HG02981 (cell line): Measurements from ENCODE around the gene SLC22A4.

Experiments
- ATAC-seq: cut with Tn5 transposase; IDR thresholded peaks from one replicate; pipeline ENCODE4 v1.9.1; 2021; ENCODE audit warnings: mild to moderate bottlenecking, moderate library complexity; ENCODE audit not compliant: unreplicated experiment

SLC22A4 gene

DNA sequence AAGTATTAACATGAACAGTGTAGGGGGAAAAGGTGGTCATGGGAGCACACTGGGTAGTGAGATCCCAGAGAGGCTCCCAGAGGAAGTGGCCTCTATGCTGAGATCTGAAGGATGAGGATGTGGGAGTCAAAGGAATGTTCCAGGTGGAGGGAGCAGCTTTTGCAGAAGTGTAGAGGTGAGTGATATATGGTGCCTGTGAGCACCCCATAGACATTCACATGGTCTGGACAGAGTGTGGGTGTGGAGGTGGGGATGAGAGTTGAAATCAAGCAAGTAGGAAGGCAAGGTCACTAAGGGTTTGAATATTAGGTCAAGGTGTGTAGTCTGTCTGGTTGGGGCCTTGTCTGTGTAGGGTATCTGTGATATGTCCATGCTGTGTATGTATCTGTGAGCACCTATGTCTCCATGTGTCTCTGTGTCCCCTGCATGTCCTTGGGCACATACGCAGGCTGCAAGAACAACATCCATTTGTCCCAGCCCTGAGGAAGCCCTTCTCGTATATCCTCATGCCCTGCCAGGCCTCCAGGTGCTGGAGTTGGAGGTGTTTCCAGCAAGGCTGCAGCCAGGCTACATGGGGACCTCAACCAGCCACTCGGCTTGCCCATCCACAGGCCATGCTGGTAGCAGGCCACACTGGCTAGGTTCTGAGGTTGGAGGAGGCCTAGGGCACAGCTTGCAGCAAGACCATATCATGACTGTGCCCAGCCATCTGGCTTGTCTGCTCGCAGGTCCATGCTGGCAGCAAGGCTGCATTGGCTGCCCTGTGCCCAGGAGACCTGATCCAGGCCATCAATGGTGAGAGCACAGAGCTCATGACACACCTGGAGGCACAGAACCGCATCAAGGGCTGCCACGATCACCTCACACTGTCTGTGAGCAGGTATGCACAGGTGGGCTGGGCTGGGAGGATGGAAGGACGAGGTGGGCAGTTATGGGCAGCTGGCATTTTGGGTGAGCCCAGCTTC lies 32.0 kb upstream of the SLC22A4 start:
- no peak for ATAC-seq

DNA sequence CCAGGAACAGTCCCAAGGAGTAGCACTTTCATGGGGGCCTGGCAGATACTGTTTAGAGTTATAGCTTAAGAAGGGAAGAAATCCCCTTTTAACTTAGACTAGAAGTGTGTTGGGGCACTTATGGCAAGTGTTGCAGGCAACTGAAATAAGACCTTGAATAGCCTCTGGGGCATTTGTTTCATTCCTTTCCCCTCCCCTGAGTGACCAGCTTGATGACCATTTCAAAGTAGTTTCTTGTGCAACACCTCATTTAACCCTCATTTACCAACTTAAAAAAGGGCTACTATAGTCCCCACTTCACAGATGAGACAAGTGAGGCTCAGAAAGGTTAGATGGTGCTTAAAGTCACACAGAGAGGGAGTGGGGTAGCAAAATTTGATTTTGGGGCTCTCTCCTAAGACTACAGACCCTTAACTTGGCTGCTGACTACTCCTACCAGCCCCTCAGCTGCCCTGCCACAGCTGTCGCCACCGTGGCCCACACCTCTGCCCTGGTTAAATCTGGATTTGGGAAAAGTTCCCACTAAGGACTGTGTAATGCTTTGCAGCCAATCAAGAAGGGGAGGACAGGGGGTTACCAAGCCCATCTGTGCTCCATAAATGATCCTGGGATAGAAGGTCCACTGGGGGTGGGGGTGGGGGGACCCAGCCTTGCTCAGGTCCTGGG lies 31.2 kb upstream of the SLC22A4 start:
- ATAC-seq, result no peak

DNA sequence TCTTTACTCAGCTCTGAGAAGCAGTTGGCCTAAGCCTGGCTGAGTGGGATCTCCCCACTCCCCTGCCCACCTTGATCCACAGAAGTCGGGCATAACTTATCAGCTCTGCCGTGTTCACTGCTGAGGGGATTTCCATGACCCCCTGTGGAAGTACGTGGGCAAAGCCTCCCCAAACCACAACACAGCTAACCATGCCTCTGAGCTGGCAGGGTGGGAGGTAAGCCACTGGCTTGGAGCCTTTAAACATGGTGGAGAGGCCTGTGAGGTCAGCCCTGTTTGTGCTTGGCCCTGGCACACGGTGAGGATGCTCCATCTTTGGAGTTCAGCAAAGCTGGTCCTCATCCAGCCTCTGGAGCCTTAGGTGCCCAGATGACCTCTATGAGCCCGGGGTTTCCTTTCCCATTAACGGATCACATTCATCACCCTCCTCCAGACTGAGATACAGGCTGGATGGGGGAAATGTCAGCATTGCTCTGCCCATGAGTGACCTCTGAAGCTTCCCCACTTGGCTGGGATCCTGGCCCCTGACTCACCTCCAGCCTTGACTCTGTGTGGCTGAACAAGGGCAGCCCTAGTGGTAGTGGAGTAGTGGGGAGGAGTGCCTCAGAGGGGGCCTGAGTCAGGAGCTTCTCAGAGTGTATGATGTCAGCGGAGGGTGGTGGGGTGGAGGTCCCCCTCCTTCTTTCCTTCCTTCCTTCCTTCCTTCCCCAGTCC lies 30.5 kb upstream of the SLC22A4 start:
- ATAC-seq, result no peak

DNA sequence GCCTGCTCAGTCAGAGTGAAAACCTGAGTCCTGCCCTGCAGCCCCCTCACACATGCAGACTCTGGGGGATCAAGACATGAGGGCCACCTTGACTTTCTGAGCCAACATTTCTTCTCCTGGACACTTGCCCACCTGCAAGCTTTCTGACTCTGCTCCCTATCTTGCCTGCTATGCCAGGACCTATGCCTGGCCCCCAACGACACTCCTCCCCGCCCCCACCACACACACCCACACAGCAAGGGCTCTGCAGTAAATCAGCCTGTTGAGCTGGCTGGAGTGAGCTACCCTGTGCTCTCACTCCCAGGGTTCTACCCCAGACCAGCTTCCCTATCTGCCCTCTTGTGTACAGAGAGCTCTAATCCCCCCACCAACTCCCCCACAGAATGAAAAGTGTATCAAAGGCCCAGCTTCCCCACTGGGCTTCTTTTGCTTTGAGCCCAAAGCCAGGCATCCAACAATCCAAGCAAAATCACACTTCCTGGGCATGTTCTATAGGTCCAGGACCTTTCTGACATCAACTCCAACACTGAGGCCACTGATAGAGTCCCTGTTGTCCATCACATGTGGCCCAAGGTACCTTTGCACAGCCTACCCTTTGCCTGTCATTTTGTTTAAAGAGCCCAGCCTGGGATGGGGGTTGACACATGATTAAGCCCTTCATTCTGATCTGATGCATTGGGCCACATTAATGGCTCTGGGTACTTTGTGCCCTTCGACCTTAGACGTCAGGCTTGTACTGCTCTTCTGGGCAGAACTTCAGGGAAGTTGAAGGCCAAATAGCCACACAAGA lies 29.5 kb upstream of the SLC22A4 start:
- no peak for ATAC-seq

DNA sequence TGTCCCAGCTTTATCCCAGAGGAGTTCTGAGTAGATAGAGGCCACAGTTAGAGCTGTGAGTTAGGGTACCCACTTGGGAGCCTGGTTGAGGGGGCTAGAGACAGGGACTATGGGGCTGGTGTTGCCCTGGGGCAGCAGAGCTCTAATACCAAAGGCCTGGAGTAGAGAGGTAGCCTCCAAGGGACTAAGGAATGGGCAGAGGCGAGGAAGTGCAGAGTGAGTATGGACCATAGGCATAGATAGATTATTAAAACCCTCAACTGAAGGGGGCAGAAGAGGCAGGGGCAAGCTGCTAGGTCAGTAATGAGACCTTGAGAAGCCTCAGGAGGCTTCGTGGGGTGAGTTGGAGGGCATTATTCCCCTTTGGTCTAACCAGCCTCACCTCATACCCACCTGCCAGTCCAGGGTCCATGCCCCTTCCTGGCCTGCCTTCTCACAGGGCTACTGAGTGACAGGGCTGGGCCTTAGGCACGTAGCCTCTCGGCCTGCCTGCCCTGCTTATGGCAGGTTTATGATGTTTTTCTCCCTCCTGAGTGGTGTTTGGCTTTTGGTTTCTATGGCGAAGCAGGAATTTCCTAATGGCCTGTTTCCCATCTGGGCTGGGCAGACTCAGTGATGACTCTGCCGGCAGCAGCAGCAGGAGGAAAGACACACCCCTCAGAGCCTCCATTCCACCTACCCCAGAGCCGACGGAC lies 28.7 kb upstream of the SLC22A4 start:
- no peak for ATAC-seq

DNA sequence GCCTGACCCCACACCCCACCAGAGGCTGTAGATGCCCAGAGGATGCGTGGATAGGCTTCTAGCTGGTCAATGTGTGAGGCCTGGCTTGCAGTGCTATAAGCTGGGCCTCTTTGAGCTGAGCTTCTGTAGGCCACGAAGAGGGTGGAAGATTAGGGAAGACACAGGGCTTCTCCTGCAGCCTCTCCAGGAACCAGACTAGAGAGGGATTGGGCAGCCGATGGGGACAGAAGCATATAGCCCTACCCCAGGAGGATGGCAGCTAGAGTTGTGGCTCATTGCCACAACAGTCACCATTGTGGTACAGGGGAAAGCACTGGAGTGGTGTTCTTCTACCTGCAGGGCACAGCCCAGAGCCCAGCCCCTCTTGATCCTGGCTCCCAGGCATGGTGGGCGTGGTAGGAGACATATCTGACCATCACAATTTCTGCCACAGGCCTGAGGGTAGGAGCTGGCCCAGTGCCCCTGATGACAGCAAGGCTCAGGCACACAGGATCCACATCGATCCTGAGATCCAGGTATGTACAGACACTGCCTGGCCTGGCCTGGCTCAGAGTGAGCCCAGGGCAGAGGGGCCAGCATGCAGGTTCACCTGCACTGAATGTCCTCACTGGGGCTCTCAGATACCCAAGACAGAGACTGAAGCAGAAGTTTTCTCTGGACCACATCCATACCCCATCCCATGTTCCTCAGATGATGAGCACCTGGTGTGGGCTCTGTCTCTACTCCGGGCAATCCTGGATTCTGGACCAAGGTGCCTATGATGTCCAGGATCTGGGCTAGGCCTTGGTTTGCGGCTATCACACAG lies 28.0 kb upstream of the SLC22A4 start:
- no peak for ATAC-seq

DNA sequence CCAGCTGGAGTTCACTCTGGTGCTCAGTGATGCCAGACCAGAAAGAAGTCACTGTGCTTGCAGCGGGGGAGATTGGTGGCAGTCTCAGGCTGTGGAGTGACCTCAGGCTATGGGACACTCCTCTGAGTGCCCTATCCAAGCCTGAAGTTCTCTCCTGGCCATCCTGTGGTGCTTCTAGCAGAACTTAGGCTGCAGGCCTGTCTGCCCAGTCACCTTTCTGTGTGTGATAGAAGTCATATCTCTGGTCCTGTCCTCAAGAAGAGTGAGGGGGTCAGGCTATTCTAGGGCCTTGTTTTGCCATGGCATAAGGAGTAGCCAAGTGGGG lies 27.4 kb upstream of the SLC22A4 start:
- ATAC-seq, result no peak

DNA sequence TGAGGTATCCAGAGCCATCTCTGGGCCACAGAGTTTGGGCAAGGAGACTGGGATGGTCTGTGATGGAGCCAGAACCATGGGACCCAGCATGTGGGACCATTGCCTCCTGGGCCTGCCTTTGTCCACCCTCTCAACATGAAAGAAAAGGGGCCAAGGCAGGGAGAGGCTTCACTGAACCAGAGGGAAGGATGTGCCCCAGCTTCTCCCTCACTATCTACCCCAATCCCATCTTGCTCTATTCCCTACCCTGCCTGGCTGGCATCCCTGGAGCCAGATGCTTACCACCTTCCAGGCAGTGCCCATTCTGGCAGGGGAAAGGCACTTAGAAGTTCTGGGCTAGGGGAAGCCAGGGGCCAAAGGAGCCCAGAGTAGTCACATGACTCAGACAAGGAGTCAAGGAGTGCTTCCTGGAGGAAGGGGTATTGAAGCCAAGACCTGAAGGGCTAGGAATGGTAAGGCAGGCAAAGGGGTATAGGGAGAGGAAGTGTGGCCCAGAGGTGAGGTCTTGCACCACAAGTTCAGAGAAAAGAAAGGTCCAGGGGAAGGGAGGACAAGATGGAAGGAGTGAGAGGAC lies 26.9 kb upstream of the SLC22A4 start:
- ATAC-seq, result no peak

DNA sequence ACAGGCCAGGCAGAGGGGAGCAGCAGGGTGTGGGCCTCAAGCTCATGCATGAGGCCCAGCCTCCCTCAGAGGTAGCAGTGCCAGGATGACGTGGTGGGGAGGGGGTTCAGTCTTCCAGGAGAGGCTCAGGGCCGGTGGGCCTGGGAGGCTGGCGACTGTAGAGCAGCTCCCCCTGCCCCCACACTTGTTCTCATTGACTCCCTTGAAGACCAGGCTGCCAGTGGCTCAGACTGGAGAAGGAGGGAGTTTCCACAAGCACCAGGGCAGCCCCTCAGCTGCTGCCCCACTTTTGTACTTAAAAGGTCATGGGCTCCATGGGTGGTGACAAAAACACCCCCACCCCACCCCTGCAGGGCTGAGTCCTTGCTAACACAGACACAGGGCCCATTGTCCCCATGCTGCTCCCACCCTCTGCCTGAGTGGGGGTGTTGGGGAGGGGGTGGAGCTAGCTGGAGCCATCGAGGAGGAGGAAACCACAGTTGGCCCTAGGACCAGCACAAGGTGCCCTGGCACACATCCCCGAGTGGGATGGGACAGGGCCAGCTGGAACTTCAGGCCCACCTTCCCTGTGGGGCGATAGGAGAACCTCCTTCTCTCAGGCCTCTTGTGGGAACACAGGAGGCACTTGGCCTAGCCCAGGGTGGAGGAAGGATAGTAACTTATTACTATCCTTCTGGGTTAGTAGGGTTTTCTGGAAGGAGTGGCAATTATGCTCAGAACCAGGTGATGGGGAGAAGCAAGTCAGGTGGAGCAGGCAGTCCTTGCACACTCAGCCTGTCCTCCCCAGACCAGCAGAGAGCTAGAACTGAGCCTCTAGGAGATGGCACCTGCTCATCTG lies 26.0 kb upstream of the SLC22A4 start:
- peak; percentile 12 for ATAC-seq

DNA sequence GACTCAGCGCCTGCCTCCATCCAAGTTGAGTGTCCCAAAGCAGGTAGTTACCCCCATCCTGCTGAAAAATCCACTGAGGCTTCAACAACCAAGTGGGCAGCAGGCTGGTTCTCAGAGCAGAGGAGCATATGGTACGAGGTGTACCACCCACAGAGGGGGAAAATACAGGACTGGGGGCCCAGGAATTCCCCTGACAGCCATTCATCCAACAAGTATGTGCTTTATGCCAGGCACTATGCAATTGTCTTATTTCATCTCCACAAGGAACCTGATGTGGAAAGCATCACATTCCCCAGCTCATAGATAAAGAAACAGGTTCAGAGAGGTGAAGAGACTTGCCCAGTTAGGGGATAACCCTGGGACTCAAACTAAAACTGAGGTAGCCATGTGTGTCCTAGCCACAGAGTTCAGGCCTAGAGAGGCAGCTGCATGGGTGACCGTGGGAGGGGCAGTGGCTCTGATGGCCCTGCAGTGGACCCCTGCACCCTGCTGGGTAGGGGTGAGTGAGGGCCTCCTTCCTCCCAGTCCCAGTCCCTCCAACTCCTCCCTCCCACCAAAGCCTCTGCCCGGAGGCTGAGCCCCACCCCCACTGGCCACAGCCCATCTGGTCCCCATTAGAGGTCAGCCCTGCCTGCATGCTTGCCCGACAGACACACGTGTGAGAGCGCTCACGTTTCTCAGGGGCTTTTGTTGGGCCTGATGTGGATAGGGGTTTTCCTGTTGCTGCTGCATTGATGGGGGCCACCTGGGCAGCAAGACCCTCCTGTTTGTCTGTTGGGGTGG lies 25.2 kb upstream of the SLC22A4 start:
- ATAC-seq, result peak; percentile 65

DNA sequence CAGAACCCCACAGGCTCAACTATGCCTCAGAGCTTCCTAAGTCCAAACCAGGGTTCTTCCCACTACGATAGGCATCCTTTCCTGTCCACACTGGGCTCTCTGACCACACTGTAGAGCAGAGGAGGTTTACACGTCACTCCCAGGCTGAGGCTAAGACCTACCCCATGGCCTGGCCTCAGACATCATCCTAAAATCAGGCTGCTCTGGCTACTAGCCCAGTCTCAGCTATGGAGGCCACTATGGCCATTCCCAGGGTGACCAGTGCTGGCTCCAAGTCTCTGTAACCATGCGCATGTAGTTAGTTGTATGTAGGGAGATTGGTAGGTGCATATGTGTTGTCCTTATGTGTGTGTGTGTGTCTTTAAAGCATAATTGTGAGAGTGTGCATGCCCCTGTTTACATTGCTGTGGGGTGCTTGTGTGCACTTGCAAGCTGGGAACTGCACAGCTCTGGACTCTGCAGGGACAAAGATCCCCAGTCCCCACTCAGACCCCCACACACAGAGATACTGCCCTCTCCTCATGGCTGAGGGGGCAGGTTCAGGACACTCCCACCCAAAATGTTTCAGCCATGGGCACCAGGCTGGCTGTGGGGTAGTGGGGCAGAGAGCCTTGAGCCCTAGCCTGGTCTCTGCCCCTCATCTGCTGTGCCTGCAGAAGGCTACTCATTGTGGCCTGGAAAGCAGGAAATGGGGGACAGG lies 24.4 kb upstream of the SLC22A4 start:
- ATAC-seq, result no peak

DNA sequence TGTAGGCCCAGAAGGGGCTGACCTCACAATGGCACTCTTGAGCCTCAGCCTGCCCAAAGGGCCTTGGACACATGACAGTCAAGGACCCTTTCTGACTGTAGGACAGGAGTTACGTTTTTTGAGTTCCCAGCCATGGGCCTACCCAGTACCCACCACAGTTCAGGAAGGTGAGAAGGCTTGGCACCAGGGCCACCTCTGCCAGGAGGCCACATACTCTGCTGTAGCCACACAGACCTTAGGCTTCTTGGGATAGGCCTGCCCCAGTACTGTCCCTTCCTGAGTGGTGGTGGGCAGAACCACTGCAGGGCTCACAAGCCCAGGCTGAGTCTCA lies 23.9 kb upstream of the SLC22A4 start:
- ATAC-seq, result no peak

DNA sequence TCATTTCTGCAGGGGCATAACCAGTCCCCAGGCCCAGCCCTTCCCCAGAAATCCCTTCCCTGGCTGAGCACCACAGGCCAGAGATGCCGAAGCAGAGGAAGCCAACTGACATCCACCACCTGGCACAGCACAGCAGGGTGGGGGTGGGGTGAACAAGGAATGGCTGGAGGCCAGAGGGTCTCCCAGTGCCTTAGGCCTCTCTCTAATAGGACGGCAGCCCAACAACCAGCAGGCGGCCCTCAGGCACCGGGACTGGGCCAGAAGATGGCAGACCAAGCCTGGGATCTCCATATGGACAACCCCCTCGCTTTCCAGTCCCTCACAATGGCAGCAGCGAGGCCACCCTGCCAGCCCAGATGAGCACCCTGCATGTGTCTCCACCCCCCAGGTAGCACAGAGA lies 23.5 kb upstream of the SLC22A4 start:
- ATAC-seq, result no peak

DNA sequence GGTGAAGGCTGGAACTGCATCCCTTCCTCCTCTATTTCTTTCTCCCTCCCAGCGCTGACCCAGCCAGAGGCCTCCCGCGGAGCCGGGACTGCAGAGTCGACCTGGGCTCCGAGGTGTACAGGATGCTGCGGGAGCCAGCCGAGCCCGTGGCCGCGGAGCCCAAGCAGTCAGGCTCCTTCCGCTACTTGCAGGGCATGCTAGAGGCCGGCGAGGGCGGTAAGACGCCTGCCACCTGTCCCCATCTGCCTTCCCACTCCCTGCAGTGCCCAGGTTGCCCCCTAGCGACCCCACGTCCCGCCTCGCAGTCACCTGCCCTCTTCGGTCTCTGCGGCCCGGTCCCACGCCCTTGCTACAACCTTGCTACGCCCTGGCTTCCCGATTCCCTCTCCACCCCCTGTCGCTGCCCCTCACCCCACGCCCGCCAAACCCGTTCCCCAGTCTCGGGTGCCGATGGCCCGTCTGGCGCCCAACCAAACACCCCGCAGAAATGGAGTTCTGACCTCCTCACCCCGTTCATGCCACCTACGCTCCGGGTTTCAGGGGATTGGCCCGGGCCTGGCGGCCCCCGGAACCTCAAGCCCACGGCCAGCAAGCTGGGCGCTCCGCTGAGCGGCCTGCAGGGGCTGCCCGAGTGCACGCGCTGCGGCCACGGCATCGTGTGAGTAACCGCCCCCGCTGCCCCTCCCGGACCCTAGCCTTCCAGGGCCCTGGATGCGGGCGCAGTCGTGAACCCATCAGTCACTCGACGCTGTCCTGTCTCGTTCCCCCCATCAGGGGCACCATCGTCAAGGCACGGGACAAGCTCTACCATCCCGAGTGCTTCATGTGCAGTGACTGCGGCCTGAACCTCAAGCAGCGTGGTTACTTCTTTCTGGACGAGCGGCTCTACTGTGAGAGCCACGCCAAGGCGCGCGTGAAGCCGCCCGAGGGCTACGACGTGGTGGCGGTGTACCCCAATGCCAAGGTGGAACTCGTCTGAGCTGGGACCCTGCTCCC lies 22.6 kb upstream of the SLC22A4 start:
- ATAC-seq, result no peak

DNA sequence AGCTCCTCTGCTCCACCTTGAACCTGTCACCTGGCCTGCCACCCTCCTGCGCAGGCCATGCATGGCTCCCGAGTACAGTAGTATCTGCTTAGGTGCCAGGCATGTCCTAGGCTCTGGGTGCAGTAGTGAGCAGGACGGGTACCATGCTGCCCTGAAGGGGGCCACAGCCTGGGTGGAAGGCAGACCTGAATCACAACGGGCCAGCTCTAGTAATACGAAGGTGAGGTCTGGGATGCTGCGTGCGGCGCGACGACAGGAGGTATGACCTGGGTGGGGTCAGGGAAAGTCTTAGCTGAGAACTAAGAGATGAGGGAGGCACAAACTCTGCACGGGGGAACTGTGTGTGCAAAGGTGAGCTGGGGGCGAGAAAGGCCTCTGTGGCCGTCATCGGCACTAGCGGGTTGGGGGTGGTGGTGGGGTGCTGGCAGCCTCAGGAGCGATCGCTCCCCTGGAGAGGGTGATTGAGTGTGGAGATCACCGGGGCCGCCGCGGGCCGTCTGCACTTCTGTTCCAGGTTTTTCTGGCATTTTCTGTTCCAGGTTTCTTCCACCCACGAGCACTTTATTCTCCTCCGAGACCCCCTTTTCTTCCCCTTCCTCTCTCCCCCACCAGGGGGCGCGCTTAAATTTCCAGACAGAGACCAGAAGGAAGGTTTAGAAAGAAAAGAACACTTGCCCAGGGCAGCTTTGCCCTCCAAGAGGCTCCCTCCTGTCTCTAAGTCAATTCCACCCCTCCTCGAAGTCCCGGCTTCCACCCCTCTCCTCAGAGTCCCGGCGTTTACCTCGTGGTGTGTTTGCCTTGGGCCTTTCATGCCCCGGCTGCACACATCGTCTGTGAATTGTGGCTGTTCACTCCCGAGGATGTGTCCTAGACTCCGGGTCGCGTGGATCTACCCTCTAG lies 21.6 kb upstream of the SLC22A4 start:
- no peak for ATAC-seq
